HG03108 (cell line): ENCODE measurements around the gene PRSS56.
"Not testable (repeated sequence)": the region's sequence is repeated elsewhere in the genome, so short reads cannot be mapped to it uniquely, and the experiment has no call there.

Experiments
- ATAC-seq: cut with Tn5 transposase; IDR thresholded peaks from one replicate; pipeline ENCODE4 v1.9.1; 2021; ENCODE audit warnings: moderate library complexity; ENCODE audit not compliant: unreplicated experiment

PRSS56 gene

DNA sequence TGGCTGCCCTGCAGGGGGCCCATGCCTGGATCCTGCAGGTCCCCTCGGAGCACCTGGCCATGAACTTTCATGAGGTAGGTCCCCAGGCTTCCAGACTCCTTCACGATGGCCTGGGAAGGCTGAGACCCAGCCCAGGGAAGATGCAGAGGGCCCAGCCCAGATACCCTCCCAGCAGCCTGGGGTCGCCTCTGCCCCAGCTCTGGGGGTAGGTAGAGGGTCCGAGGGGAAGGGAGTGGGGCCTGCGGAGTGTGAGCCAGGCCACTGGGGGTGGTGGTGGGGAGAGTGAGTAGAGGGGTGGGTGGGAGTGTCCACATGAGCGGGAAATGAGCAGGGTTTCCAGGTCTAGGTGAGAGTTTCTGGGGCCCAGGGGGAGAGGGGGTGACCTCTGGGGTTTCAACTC, 4.6 kb downstream of the PRSS56 start:
- ATAC-seq: no peak

DNA sequence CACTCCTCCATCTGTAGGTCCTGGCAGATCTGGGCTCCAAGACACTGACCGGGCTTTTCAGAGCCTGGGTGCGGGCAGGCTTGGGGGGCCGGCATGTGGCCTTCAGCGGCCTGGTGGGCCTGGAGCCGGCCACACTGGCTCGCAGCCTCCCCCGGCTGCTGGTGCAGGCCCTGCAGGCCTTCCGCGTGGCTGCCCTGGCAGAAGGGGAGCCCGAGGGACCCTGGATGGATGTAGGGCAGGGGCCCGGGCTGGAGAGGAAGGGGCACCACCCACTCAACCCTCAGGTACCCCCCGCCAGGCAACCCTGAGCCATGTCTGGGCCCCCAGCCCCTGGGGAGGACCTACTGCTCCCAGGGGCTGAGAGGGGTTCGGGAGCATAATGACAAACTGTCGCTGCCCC, 5.0 kb downstream of the PRSS56 start:
- no peak for ATAC-seq

DNA sequence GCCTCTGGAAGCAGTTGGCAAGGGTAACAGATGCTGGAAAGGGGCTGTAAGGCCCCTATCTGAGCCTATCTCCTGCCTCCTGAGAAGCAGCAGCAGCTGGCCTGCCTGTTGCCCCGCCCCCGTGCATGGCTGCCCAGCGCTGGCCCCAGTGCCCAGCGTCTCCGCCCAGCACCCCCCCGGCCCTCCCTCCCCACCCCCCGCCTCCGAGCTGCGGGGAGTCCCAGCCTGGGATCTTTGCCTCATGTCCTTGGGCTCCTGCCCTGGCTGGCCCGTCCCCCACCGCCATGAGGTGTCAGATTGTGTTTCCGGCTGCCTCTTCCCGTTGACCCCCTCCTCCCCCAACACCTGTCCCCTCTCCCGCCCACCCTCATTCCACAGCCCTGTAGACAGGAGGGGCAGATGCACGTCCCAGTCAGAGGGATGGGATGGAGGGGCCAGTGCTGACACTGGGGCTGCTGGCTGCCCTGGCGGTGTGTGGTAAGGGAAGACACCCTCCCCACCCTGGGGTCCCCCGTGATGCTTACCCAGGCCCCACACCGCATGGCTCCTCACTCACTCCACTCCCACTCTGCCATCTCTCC, 5.7 kb downstream of the PRSS56 start, which contains the start of gene CHRND:
CHRND (plus strand) TSS at position 370 of the 581 bp plus-strand sequence; CDS start at position 426, 56 bp downstream.
- no peak for ATAC-seq

DNA sequence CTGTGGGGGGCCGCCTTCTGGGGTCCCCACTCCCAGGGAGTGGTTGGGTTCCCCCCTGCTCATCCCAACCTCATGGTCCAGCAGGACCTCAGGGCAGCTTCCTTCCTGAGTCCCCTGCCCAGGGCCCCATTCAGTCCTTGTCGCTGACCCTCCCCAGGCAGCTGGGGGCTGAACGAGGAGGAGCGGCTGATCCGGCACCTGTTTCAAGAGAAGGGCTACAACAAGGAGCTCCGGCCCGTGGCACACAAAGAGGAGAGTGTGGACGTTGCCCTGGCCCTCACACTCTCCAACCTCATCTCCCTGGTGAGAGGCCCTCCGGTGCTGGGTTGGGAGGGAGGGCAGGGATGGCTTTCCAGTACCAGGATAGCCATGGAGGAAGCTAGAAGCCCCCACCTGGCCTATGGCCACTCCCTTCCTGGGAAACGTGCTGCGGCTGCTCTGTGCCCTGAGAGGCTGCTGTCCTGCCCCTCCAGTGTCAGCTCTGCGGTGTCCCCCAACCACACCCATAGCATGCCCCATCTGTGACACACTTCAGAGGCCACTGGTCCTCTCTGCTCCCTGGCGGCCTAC, 6.3 kb downstream of the PRSS56 start:
- no peak for ATAC-seq

DNA sequence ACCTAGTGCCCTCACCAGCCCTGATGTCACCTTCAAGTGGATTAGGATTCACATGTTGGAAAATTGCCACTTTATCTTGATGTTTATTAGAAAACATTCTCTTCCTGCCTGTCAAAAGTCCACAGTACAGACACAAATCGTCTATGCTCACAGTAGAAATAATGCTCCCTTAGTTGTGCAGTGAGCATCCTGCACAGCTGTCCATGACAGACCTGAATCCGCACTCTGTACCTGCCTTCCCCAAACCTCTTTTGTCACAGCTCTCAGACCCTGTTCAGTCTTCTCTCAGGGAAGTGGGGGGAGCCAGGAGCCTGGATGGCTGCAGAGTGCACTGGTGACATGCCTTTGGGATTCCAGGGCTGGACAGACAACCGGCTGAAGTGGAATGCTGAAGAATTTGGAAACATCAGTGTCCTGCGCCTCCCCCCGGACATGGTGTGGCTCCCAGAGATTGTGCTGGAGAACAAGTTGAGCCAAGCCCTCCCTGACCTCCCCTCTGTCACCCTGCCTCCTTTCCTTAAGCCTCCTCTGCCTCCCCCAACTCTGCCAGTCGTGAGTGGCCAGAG, 7.8 kb downstream of the PRSS56 start:
- ATAC-seq: no peak

DNA sequence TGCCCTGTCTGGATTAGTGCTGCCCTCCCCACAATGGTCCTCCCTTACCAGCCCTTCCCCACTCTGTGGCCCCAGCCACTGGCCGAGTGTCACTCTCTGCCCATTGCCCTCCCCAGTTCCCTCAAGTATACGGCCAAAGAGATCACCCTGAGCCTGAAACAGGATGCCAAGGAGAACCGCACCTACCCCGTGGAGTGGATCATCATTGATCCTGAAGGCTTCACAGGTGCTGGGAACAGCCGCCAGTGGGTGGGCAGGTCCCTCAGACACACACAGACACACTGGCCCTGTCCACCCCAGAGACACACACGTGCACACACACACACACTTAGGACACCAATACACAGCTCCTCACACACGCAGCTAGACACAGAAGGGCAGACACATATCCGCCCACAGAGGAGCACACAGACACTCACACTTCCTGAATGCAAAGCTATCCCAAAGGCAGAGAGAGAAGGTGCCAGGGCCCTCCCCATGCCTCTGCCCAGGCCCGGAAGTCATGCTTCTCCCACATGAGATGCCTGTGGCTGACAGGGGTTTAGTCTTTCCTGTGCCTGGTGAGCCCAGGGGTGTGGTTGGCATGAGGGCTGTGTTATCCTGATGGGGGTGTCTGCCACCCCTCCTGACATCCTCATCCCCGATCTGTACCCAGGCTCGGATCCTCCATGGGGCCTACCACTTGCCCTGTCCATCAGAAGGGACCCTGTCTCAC, 8.7 kb downstream of the PRSS56 start:
- ATAC-seq: no peak

DNA sequence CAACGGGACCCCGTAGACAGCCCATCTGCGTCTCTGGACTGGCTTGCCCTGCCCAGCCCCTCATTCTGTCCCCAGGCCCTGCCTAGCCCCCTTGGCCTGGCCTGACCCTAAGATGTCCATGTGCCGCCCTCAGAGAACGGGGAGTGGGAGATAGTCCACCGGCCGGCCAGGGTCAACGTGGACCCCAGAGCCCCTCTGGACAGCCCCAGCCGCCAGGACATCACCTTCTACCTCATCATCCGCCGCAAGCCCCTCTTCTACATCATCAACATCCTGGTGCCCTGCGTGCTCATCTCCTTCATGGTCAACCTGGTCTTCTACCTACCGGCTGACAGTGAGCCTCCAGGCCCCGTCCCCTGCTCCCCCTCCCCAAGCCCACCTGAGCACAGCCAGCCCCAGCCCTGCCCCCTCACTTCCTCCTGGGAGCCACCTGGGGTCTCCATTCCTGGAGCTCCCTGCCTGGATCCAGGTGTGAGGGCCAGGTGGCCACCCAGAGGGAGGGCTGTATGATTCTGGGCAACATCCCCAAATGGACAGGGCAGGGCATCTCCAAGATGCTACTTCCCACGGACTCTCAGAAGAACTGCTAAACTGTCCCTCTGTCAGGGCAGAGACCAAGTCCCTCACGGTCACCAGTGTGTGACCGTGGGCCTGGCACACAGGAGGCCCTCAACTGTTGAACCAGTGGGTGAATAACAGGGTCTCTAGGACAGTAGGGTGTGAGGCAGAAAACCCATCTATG, 9.8 kb downstream of the PRSS56 start:
- ATAC-seq: no peak

DNA sequence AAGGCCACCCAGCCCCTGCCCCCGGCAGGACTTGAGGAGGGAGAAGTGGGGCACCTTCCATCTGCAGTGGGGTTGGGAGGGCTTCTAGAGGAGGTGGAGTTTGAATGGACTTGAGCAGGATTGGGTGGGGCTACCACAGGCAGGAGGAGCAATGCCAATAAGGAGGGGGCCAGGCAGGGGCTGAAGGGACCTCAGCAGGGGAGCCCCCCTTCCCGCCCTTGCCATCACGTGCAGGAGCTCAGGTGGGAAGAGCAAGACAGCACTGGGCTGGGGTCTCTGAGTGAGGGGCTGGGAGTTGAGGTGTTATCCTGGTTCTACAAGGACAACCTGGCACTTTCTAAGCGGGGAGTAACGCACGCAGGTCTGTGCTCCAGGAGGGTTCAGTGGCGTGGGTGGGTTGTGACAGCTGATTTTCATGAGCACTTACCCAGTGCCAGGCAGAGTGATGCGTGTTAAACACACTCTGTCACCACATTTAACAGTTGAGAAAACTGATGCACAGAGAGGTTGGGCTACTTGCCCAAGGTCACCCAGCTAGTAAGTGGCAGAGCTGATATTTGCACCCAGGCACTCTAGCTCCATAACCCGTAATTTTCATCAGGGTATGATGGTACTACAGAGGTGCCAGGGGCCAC, 10.6 kb downstream of the PRSS56 start:
- no peak for ATAC-seq

DNA sequence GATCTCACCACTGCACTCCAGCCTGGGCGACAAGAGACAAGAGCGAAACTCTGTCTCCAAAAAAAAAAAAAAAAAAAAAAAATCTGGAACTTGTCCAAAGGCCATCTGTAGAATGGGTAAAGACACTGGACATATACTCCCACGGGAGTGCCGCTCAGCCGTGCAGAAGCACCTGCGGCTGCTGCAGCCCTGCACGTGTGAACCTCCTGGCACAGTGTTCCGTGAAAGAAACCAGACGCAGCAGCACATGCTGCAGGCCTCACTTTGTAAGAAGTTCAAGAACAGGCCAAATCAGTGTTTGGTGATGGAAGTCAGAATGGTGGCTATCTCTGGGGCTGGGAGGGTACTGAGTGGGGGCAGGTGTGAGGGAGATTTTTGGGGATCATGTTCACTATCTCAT, 12.2 kb downstream of the PRSS56 start:
- ATAC-seq: no peak

DNA sequence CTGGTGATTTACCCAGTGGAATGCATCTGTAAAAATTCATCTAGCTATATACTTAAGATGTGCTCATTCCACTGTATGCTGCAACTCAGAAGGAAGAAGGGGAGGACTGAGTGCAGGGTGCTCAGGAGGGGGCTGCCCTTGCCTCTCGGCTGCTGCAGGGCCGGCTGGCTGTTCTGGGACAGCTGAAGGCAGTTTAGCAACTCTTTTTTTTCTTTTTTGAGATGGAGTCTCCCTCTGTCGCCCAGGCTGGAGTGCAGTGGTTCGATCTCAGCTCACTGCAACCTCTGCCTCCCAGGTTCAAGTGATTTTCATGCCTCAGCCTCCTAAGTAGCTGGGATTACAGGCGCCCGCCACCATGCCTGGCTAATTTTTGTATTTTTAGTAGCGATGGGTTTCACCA, 12.6 kb downstream of the PRSS56 start:
- ATAC-seq: not testable (repeated sequence)

DNA sequence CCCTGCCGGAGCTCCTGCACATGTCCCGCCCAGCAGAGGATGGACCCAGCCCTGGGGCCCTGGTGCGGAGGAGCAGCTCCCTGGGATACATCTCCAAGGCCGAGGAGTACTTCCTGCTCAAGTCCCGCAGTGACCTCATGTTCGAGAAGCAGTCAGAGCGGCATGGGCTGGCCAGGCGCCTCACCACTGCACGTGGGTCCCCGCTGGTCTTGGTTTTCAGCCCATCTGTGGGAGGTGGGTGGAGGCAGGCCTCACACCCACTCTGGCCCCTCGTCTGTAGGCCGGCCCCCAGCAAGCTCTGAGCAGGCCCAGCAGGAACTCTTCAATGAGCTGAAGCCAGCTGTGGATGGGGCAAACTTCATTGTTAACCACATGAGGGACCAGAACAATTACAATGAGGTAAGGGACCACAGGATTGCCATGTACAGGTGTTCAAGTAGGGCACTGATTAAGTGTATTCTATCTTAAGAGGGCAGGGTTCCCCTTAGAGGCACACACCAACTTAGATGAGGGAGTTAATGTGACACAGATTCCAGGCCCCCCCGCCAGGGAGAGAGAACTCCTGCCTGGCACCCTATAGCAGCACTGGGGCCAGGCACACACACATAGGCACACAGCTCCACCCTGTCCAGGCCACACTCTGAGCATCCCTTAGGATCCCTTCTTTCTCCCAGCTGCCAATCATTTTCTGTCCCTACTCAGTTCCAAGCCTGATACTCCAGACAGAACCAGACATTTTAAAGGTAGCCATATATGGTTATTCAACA, 13.9 kb downstream of the PRSS56 start:
- ATAC-seq: no peak

DNA sequence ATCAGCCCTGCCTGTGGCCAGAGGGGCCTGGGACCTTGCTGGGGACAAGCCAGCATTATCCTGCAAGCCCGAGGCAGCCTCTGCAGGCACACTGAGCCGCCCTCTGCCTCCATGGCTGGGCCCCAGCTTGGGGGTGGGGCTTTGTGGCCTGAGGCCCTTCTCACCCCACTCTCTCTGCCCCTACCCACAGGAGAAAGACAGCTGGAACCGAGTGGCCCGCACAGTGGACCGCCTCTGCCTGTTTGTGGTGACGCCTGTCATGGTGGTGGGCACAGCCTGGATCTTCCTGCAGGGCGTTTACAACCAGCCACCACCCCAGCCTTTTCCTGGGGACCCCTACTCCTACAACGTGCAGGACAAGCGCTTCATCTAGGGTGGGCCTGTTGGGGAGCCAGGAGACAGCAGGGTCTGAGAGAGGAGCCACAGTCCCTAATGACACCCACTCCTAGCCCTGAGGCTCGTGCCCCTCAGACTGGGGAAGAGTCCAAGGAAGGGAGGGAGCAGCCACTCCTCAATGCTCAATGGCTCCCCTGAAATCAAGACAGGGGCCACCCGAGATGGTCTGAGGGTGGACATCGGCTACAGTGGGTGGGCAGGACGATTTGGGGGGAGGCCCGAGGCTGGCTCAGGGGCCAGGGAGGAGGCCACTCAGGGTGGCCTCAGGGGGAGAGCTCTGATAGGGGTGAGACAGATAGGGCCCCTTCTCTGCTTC, 14.9 kb downstream of the PRSS56 start:
- ATAC-seq: no peak

DNA sequence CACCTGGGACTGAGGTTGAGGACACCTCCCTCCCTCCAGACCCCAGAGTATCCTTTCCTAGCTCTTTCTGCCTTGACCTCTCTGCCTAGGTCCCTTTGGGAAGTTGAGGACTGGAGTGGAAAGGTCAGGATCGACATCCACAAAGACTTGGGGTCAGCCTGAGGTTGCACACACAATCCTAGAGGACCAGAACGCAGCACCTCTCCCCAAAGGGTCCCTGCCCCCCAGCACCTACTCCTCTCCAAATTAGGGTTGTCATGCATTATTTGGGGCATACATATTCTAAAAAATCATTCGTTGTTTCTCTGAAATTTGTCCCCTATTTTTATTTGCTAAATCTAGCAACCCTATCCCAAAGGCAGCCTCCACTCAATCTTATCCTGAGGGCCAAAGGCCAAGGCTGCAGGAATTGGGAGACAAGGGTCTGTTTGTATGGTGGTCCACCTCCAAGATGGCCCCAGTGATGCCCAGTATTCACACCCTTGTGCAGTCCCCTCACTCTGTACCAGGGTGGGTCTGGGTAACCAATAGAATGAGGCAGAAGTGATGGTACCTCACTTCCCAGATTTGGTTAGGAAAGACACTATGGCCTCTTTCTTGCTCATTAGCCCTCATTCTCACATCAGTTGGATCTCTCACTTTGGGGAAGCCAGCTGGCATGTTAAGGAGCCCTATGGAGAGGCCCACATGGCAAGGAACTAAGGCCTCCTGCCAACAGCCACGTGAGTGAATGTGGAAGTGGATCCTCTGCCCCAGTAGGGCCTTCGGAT, 15.8 kb downstream of the PRSS56 start:
- ATAC-seq: no peak

DNA sequence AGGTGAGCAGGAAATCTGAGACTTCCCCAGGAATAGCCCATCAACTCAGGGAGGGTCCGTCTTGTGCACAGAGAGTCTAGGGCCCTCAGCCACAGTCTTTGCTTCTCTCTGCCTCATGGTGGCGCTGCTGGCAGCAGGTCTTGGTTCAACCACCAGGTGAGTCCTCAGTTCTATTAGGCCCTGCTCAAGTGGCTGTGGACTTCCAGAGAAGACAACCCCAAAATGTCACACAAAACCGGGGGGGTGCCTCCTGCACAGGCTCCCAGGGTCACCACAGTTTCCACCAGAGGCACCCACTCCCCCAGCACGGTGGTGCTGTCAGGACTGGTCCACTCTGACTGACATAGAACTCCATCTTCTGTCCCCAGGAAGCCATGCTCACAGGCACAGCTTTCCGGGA, 16.9 kb downstream of the PRSS56 start:
- no peak for ATAC-seq

DNA sequence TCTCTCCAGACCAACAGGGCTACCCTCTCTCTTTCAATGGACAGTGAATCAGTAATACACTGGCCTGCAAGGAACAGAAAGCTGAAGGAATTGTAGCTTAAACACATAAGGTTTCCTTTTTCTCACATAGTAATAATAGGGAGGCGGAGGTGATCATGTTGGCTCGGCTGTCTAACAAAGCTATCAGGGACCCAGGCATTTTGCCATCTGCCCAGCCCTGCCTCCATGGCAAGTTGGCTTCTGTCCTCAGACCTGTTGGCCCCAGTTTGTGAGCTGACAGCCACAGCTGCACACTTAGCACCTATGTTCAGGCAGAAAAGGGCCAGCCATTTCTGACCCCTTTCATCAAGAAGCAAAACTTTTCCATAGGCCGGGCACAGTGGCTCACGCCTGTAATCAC, 17.3 kb downstream of the PRSS56 start:
- ATAC-seq: no peak

DNA sequence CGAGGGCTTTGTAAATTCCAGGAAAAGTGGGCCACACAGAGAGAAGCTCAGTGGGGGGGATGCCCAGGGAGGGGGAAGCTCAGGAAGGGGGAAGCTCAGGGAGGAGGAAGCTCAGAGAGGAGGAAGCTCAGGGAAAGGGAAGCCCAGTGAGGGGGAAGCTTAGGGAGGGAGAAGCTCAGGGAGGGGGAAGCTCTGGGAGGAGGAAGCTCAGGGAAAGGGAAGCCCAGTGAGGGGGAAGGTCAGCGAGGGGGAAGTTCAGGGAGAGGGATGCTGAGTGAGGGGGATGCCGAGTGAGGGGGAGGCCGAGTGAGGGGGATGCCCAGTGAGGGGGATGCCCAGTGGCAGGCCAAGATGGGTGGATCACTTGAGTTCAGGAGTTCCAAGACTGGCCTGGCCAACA, 18.5 kb downstream of the PRSS56 start:
- ATAC-seq: no peak

DNA sequence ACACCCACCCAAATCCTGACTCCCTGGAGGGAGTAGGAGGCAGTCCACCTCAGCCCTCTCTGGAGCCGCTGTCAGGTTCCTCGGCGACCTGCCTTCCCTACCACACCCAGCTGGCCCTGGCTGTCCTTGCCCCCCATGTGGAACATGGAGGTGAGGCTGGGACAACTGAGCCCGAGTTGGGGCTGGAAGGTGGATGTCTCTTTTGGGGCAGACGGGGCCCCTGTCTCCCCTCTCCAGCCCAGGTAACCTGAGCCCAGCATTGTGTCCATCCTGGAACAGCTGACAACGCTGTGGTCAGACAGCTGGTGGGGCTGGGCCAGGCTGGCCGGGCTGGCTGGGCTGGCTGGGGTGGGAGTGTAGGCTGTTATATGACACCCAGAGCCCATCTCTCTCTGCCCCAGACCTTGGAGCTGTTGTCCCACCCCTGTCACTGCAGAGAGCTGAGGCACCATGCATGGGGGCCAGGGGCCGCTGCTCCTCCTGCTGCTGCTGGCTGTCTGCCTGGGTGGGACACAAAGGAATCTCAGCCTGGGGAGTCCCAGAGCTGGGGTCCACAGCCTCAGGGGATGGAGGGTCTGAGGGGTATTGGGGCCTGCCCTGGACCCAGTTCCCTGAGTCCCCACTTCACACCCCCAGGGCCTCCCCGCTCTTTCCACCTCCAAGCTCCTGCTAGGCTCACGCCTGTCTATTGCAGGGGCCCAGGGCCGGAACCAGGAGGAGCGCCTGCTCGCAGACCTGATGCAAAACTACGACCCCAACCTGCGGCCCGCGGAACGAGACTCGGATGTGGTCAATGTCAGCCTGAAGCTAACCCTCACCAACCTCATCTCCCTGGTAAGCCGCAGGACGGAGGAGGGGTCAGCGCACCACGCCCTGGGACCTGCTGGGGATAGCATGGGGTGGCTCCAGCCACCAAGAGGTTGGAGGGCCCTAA, 19.4 kb downstream of the PRSS56 start, which contains the start of gene CHRNG:
CHRNG (plus strand) TSS at position 395 of the 934 bp plus-strand sequence; CDS start at position 451, 56 bp downstream.
- no peak for ATAC-seq
